Nephron (organoid): Measurements from ENCODE around the gene MAD1L1.
A peak's percentile ranks its signal among the peaks of the same experiment; 100 is the strongest.

ENCODE experiments used
- H3K27ac Mint-ChIP-seq, 3 experiments: 2 replicates each; pipeline ENCODE4 v1.8.0; 2020; ENCODE audit warnings: mixed read lengths in 3 of 3, mild to moderate bottlenecking in 2 of 3, moderate library complexity in 1 of 3
- H3K27me3 Mint-ChIP-seq: 2 replicates; pipeline ENCODE4 v1.8.0; 2021; ENCODE audit warnings: low read depth, mild to moderate bottlenecking, moderate library complexity, mixed read lengths
- H3K36me3 Mint-ChIP-seq: 2 replicates; pipeline ENCODE4 v1.8.0; 2020; ENCODE audit warnings: low read depth, mixed read lengths
- H3K4me1 Mint-ChIP-seq: 2 replicates; pipeline ENCODE4 v1.8.0; 2020; ENCODE audit warnings: mixed read lengths
- H3K4me3 Mint-ChIP-seq, 3 experiments: 2 replicates each; pipeline ENCODE4 v1.8.0; 2020; ENCODE audit warnings: mild to moderate bottlenecking in 3 of 3, mixed read lengths in 3 of 3, moderate library complexity in 2 of 3
- H3K9me3 Mint-ChIP-seq: 2 replicates; pipeline ENCODE4 v1.8.0; 2020; ENCODE audit warnings: mixed read lengths
- CTCF ChIP-seq, 3 experiments: fragments of 200-600 bp; sonication (generic); IDR thresholded peaks; one replicate each; pipeline ENCODE4 v1.5.0; 2021; ENCODE audit warnings: antibody characterized with exemption in 3 of 3; ENCODE audit not compliant: unreplicated experiment in 3 of 3

MAD1L1 gene

GRCh38 chr7:2278026-2278425, 45.3 kb upstream of the MAD1L1 start:
- Mint-ChIP-seq H3K27ac (peak overlapping the region in 1 of 3 experiments; percentile 19), H3K27me3 (no peaks in the 10 kb centered on the region), H3K4me3 (no peak overlapping the region), H3K4me1 (peaks cover 32% of the 10 kb centered on the region), H3K9me3 (no peaks in the 10 kb centered on the region), H3K36me3 (peaks cover 10% of the 10 kb centered on the region)
- no peak for TF ChIP-seq CTCF (IDR thresholded peaks at IDR 0.05; ENCODE audit: unreplicated experiment in 3 of 3)

GRCh38 chr7:2276107-2276506, 43.4 kb upstream of the MAD1L1 start:
- TF ChIP-seq CTCF (IDR thresholded peaks at IDR 0.05; ENCODE audit: unreplicated experiment in 3 of 3) = no peak
- Mint-ChIP-seq H3K4me1 (peaks cover 19% of the 10 kb centered on the region), H3K36me3 (peaks cover 15% of the 10 kb centered on the region), H3K27me3 (no peaks in the 10 kb centered on the region), H3K27ac (no peak overlapping the region), H3K9me3 (no peaks in the 10 kb centered on the region), H3K4me3 (no peak overlapping the region)

GRCh38 chr7:2275101-2275500, 42.4 kb upstream of the MAD1L1 start:
- no peaks in the 10 kb centered on the region for H3K27me3 Mint-ChIP-seq
- H3K9me3 Mint-ChIP-seq = no peaks in the 10 kb centered on the region
- H3K4me1 Mint-ChIP-seq = peaks cover 14% of the 10 kb centered on the region
- no peak overlapping the region for H3K4me3 Mint-ChIP-seq
- H3K36me3 Mint-ChIP-seq = peaks cover 15% of the 10 kb centered on the region
- H3K27ac Mint-ChIP-seq = no peak overlapping the region
- no peak for TF ChIP-seq CTCF (IDR thresholded peaks at IDR 0.05; ENCODE audit: unreplicated experiment in 3 of 3)

- no peak overlapping the region for H3K4me3 Mint-ChIP-seq
- no peak overlapping the region for H3K27ac Mint-ChIP-seq
- TF ChIP-seq CTCF (IDR thresholded peaks at IDR 0.05; ENCODE audit: unreplicated experiment in 3 of 3) = no peak
- H3K27me3 Mint-ChIP-seq = no peaks in the 10 kb centered on the region
- peaks cover 17% of the 10 kb centered on the region for H3K36me3 Mint-ChIP-seq
- no peaks in the 10 kb centered on the region for H3K9me3 Mint-ChIP-seq
- peaks cover 13% of the 10 kb centered on the region for H3K4me1 Mint-ChIP-seq
Measured at GRCh38 chr7:2274666-2275065, 41.9 kb upstream of the MAD1L1 start.

GRCh38 chr7:2273866-2274265, 41.1 kb upstream of the MAD1L1 start:
- Mint-ChIP-seq H3K4me3 (no peak overlapping the region), H3K36me3 (peaks cover 24% of the 10 kb centered on the region), H3K27me3 (no peaks in the 10 kb centered on the region), H3K27ac (no peak overlapping the region), H3K9me3 (no peaks in the 10 kb centered on the region), H3K4me1 (peaks cover 13% of the 10 kb centered on the region)
- TF ChIP-seq CTCF (IDR thresholded peaks at IDR 0.05; ENCODE audit: unreplicated experiment in 3 of 3) = no peak

- peaks cover 13% of the 10 kb centered on the region for H3K4me1 Mint-ChIP-seq
- H3K27ac Mint-ChIP-seq = no peak overlapping the region
- peaks cover 21% of the 10 kb centered on the region for H3K36me3 Mint-ChIP-seq
- H3K27me3 Mint-ChIP-seq = no peaks in the 10 kb centered on the region
- H3K4me3 Mint-ChIP-seq = no peak overlapping the region
- H3K9me3 Mint-ChIP-seq = no peaks in the 10 kb centered on the region
- no peak for TF ChIP-seq CTCF (IDR thresholded peaks at IDR 0.05; ENCODE audit: unreplicated experiment in 3 of 3)
Measured at GRCh38 chr7:2272031-2272430, 39.3 kb upstream of the MAD1L1 start.
